Neural progenitor cell (in vitro differentiated cells): ENCODE measurements around the gene NDUFB5. TPM values are rescaled to one million over a fixed set of nuclear protein-coding genes. Genes with fewer than 3 reads are reported as not detected.
"Not testable (repeated sequence)": the region's sequence is repeated elsewhere in the genome, so short reads cannot be mapped to it uniquely, and the experiment has no call there.

Experiments
- DNase-seq: peaks from one replicate; pipeline ENCODE4 v3.0.0-alpha.2; 2016; ENCODE audit warnings: low spot score
- H2AFZ ChIP-seq: fragments of 200-600 bp; sonication (generic); replicated peaks from 2 replicates; pipeline ENCODE4 v1.6.1; 2016; ENCODE audit warnings: antibody characterized with exemption
- H3F3A ChIP-seq: fragments of 200-600 bp; sonication (generic); 2 replicates; pipeline ENCODE4 v1.6.1; 2016; ENCODE audit warnings: antibody characterized with exemption, low read depth
- H3K27ac ChIP-seq: fragments of 200-600 bp; sonication (generic); 2 replicates; pipeline ENCODE4 v1.5.1; 2016; ENCODE audit warnings: mild to moderate bottlenecking
- H3K27me3 ChIP-seq: fragments of 200-600 bp; sonication (generic); 2 replicates; pipeline ENCODE4 v1.6.1; 2016; ENCODE audit warnings: mild to moderate bottlenecking, moderate library complexity
- H3K36me3 ChIP-seq: fragments of 200-600 bp; sonication (generic); 2 replicates; pipeline ENCODE4 v1.5.1; 2016
- H3K4me1 ChIP-seq: fragments of 200-600 bp; sonication (generic); 2 replicates; pipeline ENCODE4 v1.6.1; 2016; ENCODE audit warnings: mixed run types
- H3K4me2 ChIP-seq: fragments of 200-600 bp; sonication (generic); 2 replicates; pipeline ENCODE4 v1.6.1; 2016
- H3K4me3 ChIP-seq: fragments of 200-600 bp; sonication (generic); 2 replicates; pipeline ENCODE4 v1.5.1; 2016
- H3K79me2 ChIP-seq: fragments of 200-600 bp; sonication (generic); 2 replicates; pipeline ENCODE4 v1.6.1; 2016; ENCODE audit warnings: low read depth
- H3K9ac ChIP-seq: fragments of 200-600 bp; sonication (generic); 2 replicates; pipeline ENCODE4 v1.6.1; 2016
- H3K9me3 ChIP-seq: fragments of 200-600 bp; sonication (generic); 2 replicates; pipeline ENCODE4 v1.5.1; 2016; ENCODE audit warnings: low read depth
- H4K20me1 ChIP-seq: fragments of 200-600 bp; sonication (generic); 2 replicates; pipeline ENCODE4 v1.6.1; 2016; ENCODE audit warnings: low read depth
- H3K27ac Mint-ChIP-seq: 3 replicates; pipeline ENCODE4 v1.8.0; 2021; ENCODE audit warnings: mixed read lengths
- H3K27me3 Mint-ChIP-seq: 2 replicates; pipeline ENCODE4 v1.8.0; 2022; ENCODE audit warnings: low read depth, mild to moderate bottlenecking, inconsistent platforms, moderate library complexity, mixed read lengths; ENCODE audit not compliant: insufficient read depth
- H3K36me3 Mint-ChIP-seq: 3 replicates; pipeline ENCODE4 v1.8.0; 2021; ENCODE audit warnings: mixed read lengths
- H3K4me1 Mint-ChIP-seq: 3 replicates; pipeline ENCODE4 v1.8.0; 2021; ENCODE audit warnings: mixed read lengths
- H3K4me3 Mint-ChIP-seq: 3 replicates; pipeline ENCODE4 v1.8.0; 2021; ENCODE audit warnings: mild to moderate bottlenecking, moderate library complexity, mixed read lengths
- H3K9me3 Mint-ChIP-seq: 3 replicates; pipeline ENCODE4 v1.8.0; 2020; ENCODE audit warnings: mixed read lengths
- CTCF ChIP-seq: fragments of 200-600 bp; sonication (generic); IDR thresholded peaks from 2 replicates; pipeline ENCODE4 v1.5.1; 2017; ENCODE audit warnings: antibody characterized with exemption, mild to moderate bottlenecking
- EZH2 ChIP-seq: fragments of 200-600 bp; sonication (generic); IDR thresholded peaks from 2 replicates; pipeline ENCODE4 v1.6.1; 2017; ENCODE audit warnings: antibody characterized with exemption, mild to moderate bottlenecking, moderate library complexity
- EZH2phosphoT487 ChIP-seq: fragments of 200-600 bp; sonication (generic); IDR thresholded peaks from 2 replicates; pipeline ENCODE4 v1.6.1; 2017; ENCODE audit warnings: antibody characterized with exemption
- total RNA-seq: library from RNA; depleted of rRNA; stranded (reverse); fragments of >200 nt; gene quantifications from 2 replicates; pipeline ENCODE4 v1.2.3, GENCODE V29; 2015; ENCODE audit warnings: low replicate concordance

NDUFB5 gene
- total RNA-seq, 1 donor from 2014 or later = 193 TPM

GRCh38 chr3:179640469-179640868, 35.9 kb downstream of the NDUFB5 start:
- no peak for DNase-seq
- H3K4me1 Mint-ChIP-seq = no peaks in the 10 kb centered on the region
- no peaks in the 10 kb centered on the region for H3K9me3 Mint-ChIP-seq
- Histone ChIP-seq H3F3A (no peaks in the 10 kb centered on the region), H3K9ac (no peak overlapping the region), H4K20me1 (no peaks in the 10 kb centered on the region), H3K27ac (no peak overlapping the region), H2AFZ (no peak overlapping the region), H3K9me3 (no peaks in the 10 kb centered on the region), H3K27me3 (no peaks in the 10 kb centered on the region), H3K36me3 (no peaks in the 10 kb centered on the region), H3K4me3 (no peak overlapping the region), H3K4me2 (no peak overlapping the region), H3K4me1 (no peaks in the 10 kb centered on the region), H3K79me2 (no peaks in the 10 kb centered on the region)
- H3K4me3 Mint-ChIP-seq = no peak overlapping the region
- H3K27ac Mint-ChIP-seq = no peak overlapping the region
- no peak for TF ChIP-seq CTCF
- no peak for TF ChIP-seq EZH2phosphoT487
- TF ChIP-seq EZH2 = no peak
- peaks cover 2% of the 10 kb centered on the region for H3K27me3 Mint-ChIP-seq
- no peaks in the 10 kb centered on the region for H3K36me3 Mint-ChIP-seq

GRCh38 chr3:179642871-179643270, 38.3 kb downstream of the NDUFB5 start:
- Mint-ChIP-seq H3K4me3 (no peak overlapping the region), H3K27me3 (peaks cover 2% of the 10 kb centered on the region), H3K4me1 (no peaks in the 10 kb centered on the region), H3K27ac (no peak overlapping the region), H3K36me3 (no peaks in the 10 kb centered on the region), H3K9me3 (no peaks in the 10 kb centered on the region)
- Histone ChIP-seq H3K27me3 (no peaks in the 10 kb centered on the region), H4K20me1 (no peaks in the 10 kb centered on the region), H3K4me2 (no peak overlapping the region), H3K79me2 (no peaks in the 10 kb centered on the region), H3K4me3 (no peak overlapping the region), H2AFZ (no peak overlapping the region), H3K9ac (no peak overlapping the region), H3K27ac (no peak overlapping the region), H3F3A (no peaks in the 10 kb centered on the region), H3K36me3 (no peaks in the 10 kb centered on the region), H3K9me3 (no peaks in the 10 kb centered on the region), H3K4me1 (no peaks in the 10 kb centered on the region)
- TF ChIP-seq EZH2phosphoT487 (no peak), CTCF (no peak), EZH2 (no peak)
- no peak for DNase-seq

- not testable (repeated sequence) for H3K27ac Mint-ChIP-seq, H3K36me3 Mint-ChIP-seq, H3F3A ChIP-seq, H3K4me3 ChIP-seq, H3K27me3 Mint-ChIP-seq, H4K20me1 ChIP-seq, H3K9ac ChIP-seq, H3K4me3 Mint-ChIP-seq, H3K4me1 Mint-ChIP-seq, H3K27me3 ChIP-seq, H2AFZ ChIP-seq, H3K4me2 ChIP-seq, H3K79me2 ChIP-seq, H3K36me3 ChIP-seq, DNase-seq, H3K27ac ChIP-seq, H3K4me1 ChIP-seq, H3K9me3 ChIP-seq, H3K9me3 Mint-ChIP-seq
Observed at GRCh38 chr3:179643837-179644236, 39.2 kb downstream of the NDUFB5 start.

GRCh38 chr3:179646177-179646576, 41.6 kb downstream of the NDUFB5 start:
- Histone ChIP-seq H3K4me1 (no peaks in the 10 kb centered on the region), H4K20me1 (no peaks in the 10 kb centered on the region), H3K27ac (no peak overlapping the region), H3K4me3 (no peak overlapping the region), H3K27me3 (no peaks in the 10 kb centered on the region), H3K9ac (no peak overlapping the region), H3K79me2 (no peaks in the 10 kb centered on the region), H3K9me3 (no peaks in the 10 kb centered on the region), H3F3A (peaks cover 8% of the 10 kb centered on the region), H3K4me2 (no peak overlapping the region), H2AFZ (no peak overlapping the region), H3K36me3 (no peaks in the 10 kb centered on the region)
- TF ChIP-seq CTCF (no peak), EZH2phosphoT487 (no peak), EZH2 (no peak)
- Mint-ChIP-seq H3K36me3 (no peaks in the 10 kb centered on the region), H3K4me3 (no peak overlapping the region), H3K27ac (no peak overlapping the region), H3K4me1 (peaks cover 2% of the 10 kb centered on the region), H3K9me3 (no peaks in the 10 kb centered on the region), H3K27me3 (peaks cover 6% of the 10 kb centered on the region)
- no peak for DNase-seq
